ENCODE results near the gene TCF3.

The TCF3 gene

DNA sequence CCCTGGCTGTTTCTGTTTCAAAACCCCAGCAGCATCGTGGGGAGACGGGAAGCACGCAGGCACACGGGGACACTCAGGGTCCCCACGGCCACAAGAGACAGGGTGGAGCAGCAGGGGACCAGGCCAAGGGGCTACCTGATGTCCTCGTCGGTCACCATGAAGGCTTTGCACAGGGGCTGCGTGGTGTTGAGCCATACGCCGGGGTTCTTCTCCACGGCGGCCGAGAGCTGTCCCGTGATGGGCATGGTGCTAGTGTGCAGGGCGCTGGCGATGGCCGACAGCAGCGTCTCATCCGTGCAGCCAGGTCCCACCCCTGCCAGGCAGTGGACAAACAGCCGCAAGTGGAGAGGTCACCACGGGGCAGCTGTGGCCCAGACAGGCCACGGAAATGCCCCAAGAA lies 71.5 kb downstream of the TCF3 start:
- no peak for DNase-seq (ENCODE audit: low spot score)

GRCh38 chr19:1580382-1580781 lies 72.0 kb downstream of the TCF3 start:
- no peak for DNase-seq (ENCODE audit: low spot score)

GRCh38 chr19:1579222-1579621 lies 73.2 kb downstream of the TCF3 start:
- DNase-seq (ENCODE audit: low spot score) = no peak

DNA sequence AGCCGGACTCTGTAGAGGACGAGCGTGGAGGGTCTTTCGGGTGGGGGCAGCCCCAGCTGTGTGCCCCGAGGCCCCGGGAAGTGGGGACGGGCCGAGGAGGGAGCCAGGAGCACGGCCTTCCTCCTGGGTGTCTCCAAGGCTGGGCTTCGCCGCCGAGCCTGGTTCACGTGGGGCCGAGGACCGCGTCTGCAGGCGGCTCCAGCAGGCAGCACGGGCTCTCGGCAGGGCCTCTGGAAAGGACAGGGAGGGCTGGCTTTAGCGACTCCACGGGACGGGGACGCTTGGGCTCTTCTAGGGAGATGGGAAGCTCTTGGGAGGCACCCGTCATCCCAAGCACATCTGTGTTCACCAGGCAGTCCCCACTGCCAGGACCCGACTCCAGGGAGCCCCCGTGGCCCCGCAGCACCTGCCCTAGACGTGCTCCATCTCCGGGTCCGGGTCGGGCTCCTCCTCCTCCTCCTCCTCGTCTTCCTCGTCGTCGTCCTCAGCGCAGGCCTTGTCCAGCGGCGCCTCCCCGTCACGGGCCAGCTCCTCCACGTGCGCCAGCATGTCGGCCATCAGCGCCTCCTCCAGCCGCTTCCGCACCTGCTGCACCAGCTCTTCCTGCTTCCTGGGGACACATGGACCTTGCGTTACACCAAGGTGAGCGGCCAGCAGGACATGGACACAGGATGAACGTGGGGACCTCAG lies 74.3 kb downstream of the TCF3 start:
- DNase-seq (ENCODE audit: low spot score) = no peak

- DNase-seq (ENCODE audit: low spot score) = no peak
Observed at GRCh38 chr19:1577090-1577928, 75.1 kb downstream of the TCF3 start.

- no peak for DNase-seq (ENCODE audit: low spot score)
Observed at GRCh38 chr19:1576242-1577089, 75.9 kb downstream of the TCF3 start.

DNA sequence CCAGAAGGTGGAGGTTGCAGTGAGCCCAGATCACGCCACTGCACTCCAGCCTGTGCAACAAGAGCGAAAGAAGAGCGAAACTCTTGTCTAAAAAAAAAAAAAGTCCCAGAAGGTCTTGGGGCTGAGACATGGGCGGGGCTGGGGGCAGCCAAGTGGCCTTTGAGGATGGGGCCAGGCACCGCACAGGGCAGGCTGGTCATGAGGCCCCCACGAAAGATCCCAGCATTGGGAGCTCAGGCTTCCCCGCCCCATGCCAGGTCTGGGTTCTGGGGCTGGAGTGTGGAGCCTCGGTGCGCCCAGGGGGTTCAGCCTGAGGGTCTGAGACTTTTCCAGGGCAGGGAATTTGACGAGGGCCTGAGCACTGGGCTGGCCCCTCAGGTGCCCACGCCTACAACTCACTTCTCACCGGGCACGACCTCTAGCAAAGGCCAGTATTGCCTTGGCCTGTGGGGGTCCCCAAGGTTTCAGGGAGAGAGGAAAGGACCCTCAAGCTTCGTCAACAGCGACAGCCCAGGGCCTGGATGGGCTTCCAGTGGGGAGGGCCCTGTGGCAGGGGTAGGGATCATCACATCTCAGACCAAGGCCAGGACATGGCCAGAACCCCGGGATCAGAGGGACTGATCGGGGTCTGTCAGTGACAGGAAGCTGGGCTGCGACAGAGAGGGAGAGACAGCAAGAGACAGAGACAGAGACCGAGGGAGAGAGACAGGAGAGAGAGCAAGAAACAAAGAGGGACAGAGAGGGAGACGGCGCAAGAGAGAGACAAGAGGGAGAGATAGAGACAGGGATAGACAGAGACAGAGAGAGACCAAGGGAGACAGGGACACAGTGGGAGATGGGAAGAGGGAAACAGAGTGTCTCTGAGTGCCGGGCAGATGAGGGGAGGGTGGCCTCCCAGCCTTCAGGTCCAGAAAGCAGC lies 76.8 kb downstream of the TCF3 start:
- no peak for DNase-seq (ENCODE audit: low spot score)

GRCh38 chr19:1574354-1575136 lies 77.9 kb downstream of the TCF3 start:
- DNase-seq (ENCODE audit: low spot score) = no peak

- no peak for DNase-seq (ENCODE audit: low spot score)
Observed at GRCh38 chr19:1572795-1573194, 79.6 kb downstream of the TCF3 start.

GRCh38 chr19:1571358-1571757 lies 81.1 kb downstream of the TCF3 start:
- DNase-seq (ENCODE audit: low spot score) = no peak

- DNase-seq (ENCODE audit: low spot score) = no peak
Observed at GRCh38 chr19:1570836-1571235, 81.6 kb downstream of the TCF3 start.

- no peak for DNase-seq (ENCODE audit: low spot score)
Observed at GRCh38 chr19:1569997-1570396, 82.4 kb downstream of the TCF3 start.

DNA sequence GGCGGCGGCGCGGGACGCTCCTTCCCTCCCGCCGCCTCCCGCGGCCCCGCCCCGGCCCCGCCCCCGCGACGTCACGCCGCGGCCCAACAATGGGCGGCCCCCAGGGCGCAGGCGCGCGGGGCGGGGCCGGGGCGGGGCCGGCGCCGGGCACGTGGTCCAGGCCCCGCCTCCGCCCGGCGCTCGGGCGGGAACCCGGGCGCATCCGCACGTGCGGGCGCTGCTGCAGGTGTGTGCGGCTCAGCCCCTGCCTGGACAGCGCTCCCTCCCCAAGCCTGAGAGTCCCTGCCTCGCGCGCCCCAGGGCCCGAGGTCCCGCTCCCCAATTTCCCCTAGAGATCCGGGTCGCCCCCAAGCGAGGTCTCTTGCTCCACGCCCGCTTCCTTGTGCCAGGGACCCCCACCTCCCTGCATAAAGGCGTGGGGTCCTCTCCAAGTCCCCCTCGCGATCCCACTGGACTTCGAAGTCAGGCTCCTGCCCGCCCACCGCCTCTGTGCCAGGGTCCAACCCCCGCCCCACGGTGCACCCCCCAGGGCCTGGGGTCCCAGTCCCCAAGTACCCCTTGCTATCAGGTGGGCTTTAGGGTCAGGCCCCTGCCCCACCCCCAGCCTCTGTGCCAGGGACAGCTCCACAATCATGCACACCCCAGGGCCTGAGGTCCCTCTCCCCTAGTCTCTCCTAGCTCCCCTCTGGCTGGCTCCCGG lies 83.9 kb downstream of the TCF3 start, which contains the start of gene MEX3D:
MEX3D (minus strand) TSS at position 6 of the 700 bp plus-strand sequence. CDS start 267 bp downstream, outside the sequence.
- peak; percentile 98 for DNase-seq (ENCODE audit: low spot score)

- no peak for DNase-seq (ENCODE audit: low spot score)
Observed at GRCh38 chr19:1567848-1568227, 84.6 kb downstream of the TCF3 start.

- no peak for DNase-seq (ENCODE audit: low spot score)
Observed at GRCh38 chr19:1567116-1567847, 85.1 kb downstream of the TCF3 start.

DNA sequence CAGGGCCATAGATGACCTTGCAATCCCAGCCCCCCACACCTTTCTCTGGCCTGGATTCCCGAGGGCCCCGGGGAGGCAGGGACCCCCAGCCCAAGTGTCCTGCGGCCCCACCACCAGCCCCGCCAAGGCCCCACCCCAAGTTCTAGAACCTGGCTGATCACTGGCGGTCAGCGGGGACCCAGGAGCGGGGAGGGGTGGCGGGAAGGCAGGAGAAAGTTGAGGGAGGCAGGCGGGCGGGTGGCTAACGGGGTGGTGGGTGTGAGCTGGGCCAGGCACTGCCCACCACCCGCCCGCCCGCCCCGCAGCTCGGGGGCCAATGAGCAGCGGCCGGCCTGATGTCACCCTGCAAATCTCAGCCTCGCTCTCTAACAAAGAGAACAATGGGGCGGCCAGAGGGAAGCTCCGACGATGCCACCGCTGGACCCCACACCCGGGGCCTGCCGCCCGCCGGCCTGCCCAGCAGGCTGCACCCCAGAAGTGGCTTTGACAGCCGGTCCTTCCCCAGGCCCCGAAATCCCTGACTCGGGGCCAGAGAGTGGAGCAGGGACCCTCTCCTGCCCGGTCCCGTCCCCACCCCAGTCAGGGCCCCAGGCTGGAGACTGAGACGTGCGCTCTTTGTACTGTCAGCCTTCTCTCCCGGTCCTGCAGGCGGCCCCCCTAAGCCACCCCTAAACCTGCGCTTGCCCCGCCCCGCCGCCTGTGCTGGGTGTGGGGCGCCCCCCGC lies 85.9 kb downstream of the TCF3 start:
- DNase-seq (ENCODE audit: low spot score) = no peak

DNA sequence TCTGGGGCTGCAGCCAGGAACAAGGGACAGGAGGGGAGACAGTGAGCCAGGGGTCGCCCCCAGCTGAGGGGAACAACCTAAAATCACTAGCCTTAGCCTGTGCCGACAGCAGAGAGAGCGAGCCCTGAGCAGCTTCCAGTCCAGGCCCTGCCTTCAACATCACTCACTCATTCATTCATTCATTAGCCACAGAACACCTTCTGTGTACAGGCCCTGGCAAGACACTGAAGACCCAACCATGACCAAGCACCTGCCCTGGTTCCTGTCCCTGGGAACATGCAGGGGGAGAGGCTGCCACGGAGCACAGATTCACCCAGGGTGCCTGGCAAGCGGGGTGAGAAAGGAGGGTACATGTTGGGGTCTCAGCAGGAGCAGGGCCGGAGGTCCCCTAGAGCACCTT lies 89.2 kb downstream of the TCF3 start:
- DNase-seq (ENCODE audit: low spot score) = no peak

DNA sequence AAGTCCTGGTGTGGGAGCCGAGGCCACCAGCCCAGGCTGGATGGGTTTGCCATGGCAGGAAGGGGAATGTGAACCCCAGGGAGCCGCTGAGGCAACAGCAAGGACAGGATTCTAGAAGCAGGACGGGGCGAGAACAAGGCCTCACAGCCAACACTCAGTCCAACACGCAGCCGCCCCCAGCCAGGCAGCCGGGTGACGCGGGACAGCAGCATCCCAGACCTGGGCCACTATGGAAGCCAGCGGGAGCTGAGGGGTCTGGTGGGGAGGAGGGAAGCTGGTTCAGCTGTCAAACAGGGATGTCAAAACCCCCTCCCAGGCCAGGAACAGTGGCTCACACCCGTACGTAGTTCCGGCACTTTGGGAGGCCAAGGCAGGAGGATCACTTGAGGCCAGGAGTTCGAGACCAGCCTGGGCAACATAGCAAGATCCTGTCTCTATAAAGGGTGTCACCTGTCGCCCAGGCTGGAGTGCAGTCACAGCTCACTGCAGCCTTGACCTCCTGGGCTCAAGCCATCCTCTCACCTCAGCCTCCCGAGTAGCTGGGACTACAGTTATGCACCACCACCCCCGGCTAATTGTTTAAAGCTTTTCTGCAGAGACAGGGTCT lies 91.1 kb downstream of the TCF3 start:
- no peak for DNase-seq (ENCODE audit: low spot score)
